ENCODE results near the gene LAMTOR4. TPM values are rescaled to one million over a fixed set of nuclear protein-coding genes. Genes with fewer than 3 reads are reported as not detected.

LAMTOR4 gene
- total and polyA plus RNA-seq, 10 of the 15 experiments (the other 5 are each of a cell fraction or from before 2014, with no cell fraction given): 73.4 to 297 (median 196) TPM

- TF ChIP-seq CEBPZ (IDR thresholded peaks at IDR 0.05; ENCODE audit: low read depth, low read length) (no peak), SP1 (IDR thresholded peaks at IDR 0.05; ENCODE audit: low read depth, low read length) (no peak), TCF3 (IDR thresholded peaks at IDR 0.05; ENCODE audit: borderline replicate concordance, insufficient read depth, low read depth, low read length) (0 out of 2 replicates have a peak, but pooled peaks have one; percentile 42), CHD1 (IDR thresholded peaks at IDR 0.05; ENCODE audit: low read depth, low read length) (no peak), ATF7 (IDR thresholded peaks at IDR 0.05; ENCODE audit: low read depth) (no peak), TBL1XR1 (IDR thresholded peaks at IDR 0.05; ENCODE audit: low read depth, low read length) (no peak), ESRRA (IDR thresholded peaks at IDR 0.05; ENCODE audit: low read length) (no peak), HDAC6 (IDR thresholded peaks at IDR 0.05; ENCODE audit: unreplicated experiment) (no peak), JUND (IDR thresholded peaks at IDR 0.05; ENCODE audit: low read depth, low read length) (no peak), PML (IDR thresholded peaks at IDR 0.05; ENCODE audit: low read length) (no peak), NRF1 (conservative IDR thresholded peaks at IDR 0.05; ENCODE audit: low read depth, low read length) (no peak), MEF2A (IDR thresholded peaks at IDR 0.05; ENCODE audit: insufficient read depth, low read depth, low read length) (no peak), MTA2 (IDR thresholded peaks at IDR 0.05; ENCODE audit: low read depth) (no peak), NR2C2 (IDR thresholded peaks at IDR 0.05; ENCODE audit: borderline replicate concordance, control insufficient read depth, insufficient read length, low read depth) (no peak), E2F4 (IDR thresholded peaks at IDR 0.05; ENCODE audit: low read depth, low read length) (no peak), SUZ12 (IDR thresholded peaks at IDR 0.05; ENCODE audit: unreplicated experiment) (no peak), MLLT1 (IDR thresholded peaks at IDR 0.05) (peak; percentile 80), NBN (IDR thresholded peaks at IDR 0.05) (peak; percentile 75; the same call in 1 of the 2 replicates), STAT3 (IDR thresholded peaks at IDR 0.05; ENCODE audit: low read depth, low read length) (no peak), PKNOX1 (IDR thresholded peaks at IDR 0.05) (no peak), IRF4 (IDR thresholded peaks at IDR 0.05; ENCODE audit: low read depth, low read length) (no peak), ELK1 (IDR thresholded peaks at IDR 0.05; ENCODE audit: low read depth, low read length) (no peak), ZNF217 (IDR thresholded peaks at IDR 0.05) (no peak), TAF1 (IDR thresholded peaks at IDR 0.05; ENCODE audit: borderline replicate concordance, low read depth, low read length) (no peak)
Observed at GRCh38 chr7:100130608-100131453, 17.9 kb upstream of the LAMTOR4 start (continued).

All from GM12878 (cell line).